Measurements from ENCODE around the gene SPEF1. TPM values are rescaled to one million over a fixed set of nuclear protein-coding genes. Genes with fewer than 3 reads are reported as not detected.

The SPEF1 gene
- total and polyA plus RNA-seq, 10 of the 15 experiments (the other 5 are each of a cell fraction or from before 2014, with no cell fraction given), result 0.12 TPM; not detected in 9

DNA sequence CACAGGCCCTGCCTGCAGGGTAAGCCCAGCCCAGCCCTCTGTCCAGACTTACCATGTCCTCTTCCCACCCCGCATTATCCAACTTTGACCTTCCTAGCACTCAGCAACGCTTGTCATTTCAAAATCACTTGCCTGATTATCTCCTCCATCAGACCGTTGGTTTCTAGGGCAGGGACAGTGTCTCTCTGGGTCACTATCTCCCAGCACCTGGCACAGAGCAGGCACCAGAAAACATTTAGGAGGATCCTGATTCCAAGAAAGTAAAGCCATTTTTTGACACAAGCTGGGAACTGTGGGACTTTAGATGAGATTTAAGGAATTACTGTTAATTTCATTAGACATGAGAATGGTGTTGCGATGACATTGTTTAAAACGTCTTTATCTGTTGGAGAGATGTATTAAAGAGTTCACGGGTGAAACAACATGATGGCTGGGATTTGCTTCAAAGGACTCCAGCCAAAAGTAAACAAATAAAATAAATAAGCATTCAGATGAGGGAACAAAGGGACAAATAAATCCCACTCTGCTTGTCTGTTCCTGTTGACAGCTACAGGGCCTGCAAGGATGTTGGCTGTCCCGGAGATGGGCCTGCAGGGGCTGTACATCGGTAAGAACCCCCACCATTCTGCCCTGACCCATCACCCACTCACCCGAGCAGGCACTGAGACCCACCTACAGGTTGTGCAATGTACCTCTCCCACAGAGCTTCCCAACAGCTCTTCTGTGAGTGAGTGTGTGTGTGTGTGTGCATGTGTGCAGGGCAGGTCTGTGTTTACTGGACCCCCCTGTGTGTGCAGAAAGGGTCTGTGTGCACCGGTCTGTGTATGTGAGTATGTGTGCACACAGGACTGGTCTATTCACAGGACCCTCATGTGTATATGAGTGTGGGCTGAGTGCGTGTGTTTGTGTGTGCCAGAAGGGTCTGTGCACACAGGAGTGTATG is 42.9 kb downstream of the SPEF1 start (continued):
- no peak for TF ChIP-seq BCLAF1 (IDR thresholded peaks at IDR 0.05)
- no peak for TF ChIP-seq NFXL1 (IDR thresholded peaks at IDR 0.05; ENCODE audit: borderline replicate concordance)
- no peak for TF ChIP-seq EGR1 (IDR thresholded peaks at IDR 0.05; ENCODE audit: borderline replicate concordance in 1 of 2, low read depth in 2 of 2, low read length in 2 of 2)
- TF ChIP-seq SREBF2 (IDR thresholded peaks at IDR 0.05; ENCODE audit: low read length), result no peak

DNA sequence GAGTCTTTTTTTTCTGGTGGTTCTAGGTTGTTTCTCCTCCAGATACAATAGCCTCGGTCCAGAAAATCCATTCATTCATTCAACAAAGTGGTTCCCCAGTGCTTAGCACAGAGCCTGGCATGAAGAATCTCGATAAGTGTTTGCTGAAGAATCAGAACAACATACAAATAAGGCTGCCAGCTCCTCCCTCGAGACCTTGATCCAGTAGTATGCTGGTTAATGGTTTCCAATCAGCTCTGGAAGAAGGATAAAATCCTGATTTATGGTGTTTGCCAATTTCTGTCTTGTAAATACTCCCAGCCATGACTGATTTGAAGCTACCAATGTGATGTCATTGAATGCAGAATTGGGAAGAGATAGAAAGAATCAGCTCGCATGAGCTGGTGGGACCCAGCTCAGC is 45.5 kb downstream of the SPEF1 start:
- H3K4me2 ChIP-seq (ENCODE audit: control insufficient read depth, insufficient read depth), result no peak overlapping the region
- no peak for TF ChIP-seq RB1 (IDR thresholded peaks at IDR 0.05; ENCODE audit: borderline replicate concordance)
- no peak for TF ChIP-seq POLR2AphosphoS5 (IDR thresholded peaks at IDR 0.05; ENCODE audit: low read length)
- no peak for TF ChIP-seq SIN3A (IDR thresholded peaks at IDR 0.05; ENCODE audit: low read depth, low read length)
- no peak for TF ChIP-seq CBX5 (IDR thresholded peaks at IDR 0.05; ENCODE audit: low read depth)
- TF ChIP-seq, protein P1, sequence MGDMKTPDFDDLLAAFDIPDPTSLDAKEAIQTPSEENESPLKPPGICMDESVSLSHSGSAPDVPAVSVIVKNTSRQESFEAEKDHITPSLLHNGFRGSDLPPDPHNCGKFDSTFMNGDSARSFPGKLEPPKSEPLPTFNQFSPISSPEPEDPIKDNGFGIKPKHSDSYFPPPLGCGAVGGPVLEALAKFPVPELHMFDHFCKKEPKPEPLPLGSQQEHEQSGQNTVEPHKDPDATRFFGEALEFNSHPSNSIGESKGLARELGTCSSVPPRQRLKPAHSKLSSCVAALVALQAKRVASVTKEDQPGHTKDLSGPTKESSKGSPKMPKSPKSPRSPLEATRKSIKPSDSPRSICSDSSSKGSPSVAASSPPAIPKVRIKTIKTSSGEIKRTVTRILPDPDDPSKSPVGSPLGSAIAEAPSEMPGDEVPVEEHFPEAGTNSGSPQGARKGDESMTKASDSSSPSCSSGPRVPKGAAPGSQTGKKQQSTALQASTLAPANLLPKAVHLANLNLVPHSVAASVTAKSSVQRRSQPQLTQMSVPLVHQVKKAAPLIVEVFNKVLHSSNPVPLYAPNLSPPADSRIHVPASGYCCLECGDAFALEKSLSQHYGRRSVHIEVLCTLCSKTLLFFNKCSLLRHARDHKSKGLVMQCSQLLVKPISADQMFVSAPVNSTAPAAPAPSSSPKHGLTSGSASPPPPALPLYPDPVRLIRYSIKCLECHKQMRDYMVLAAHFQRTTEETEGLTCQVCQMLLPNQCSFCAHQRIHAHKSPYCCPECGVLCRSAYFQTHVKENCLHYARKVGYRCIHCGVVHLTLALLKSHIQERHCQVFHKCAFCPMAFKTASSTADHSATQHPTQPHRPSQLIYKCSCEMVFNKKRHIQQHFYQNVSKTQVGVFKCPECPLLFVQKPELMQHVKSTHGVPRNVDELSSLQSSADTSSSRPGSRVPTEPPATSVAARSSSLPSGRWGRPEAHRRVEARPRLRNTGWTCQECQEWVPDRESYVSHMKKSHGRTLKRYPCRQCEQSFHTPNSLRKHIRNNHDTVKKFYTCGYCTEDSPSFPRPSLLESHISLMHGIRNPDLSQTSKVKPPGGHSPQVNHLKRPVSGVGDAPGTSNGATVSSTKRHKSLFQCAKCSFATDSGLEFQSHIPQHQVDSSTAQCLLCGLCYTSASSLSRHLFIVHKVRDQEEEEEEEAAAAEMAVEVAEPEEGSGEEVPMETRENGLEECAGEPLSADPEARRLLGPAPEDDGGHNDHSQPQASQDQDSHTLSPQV (IDR thresholded peaks at IDR 0.05), result no peak
- H3K9me3 ChIP-seq (replicated peaks; ENCODE audit: control insufficient read depth, insufficient read depth, low read length), result no peaks in the 10 kb centered on the region
- ATAC-seq, result no peak
- in situ Hi-C loops (cut with MboI), result no loop called here
- BruUV-seq (replicated peaks), result no TSS peak
- no peaks in the 10 kb centered on the region for H3K36me3 ChIP-seq (ENCODE audit: control insufficient read depth in 2 of 2, insufficient read depth in 2 of 2, low read length in 1 of 2)
- SMC1A ChIA-PET (ENCODE audit: uncharacterized antibody, unreplicated experiment), result interaction anchor here (0.7 kb wide), 1 partner anchor 25 kb away, joined by 3 read pairs; no protein-coding TSS in a partner anchor
- no peak for FAIRE-seq
- H3K79me2 ChIP-seq (ENCODE audit: control insufficient read depth, insufficient read depth, low read length), result no peaks in the 10 kb centered on the region
- CTCF ChIA-PET, result interaction anchor here (1.0 to 1.9 kb wide), 2 partner anchors 12 to 59 kb away, joined by 4 read pairs; no protein-coding TSS in a partner anchor
- no peaks in the 10 kb centered on the region; a peak in 1 of 4 replicates for H3K27me3 ChIP-seq (replicated peaks in 1 of 2; ENCODE audit: control insufficient read depth in 2 of 2, insufficient read depth in 2 of 2, low read length in 1 of 2)
- H3K4me1 ChIP-seq (ENCODE audit: control insufficient read depth, insufficient read depth, low read length), result no peaks in the 10 kb centered on the region
- no peak overlapping the region for H2AFZ ChIP-seq (ENCODE audit: control insufficient read depth, low read depth, low read length)
- no peaks in the 10 kb centered on the region for H4K20me1 ChIP-seq (ENCODE audit: control insufficient read depth, insufficient read depth)
- 15% methylated on average over 4 of the region's 4 CpGs for WGBS (ENCODE audit: insufficient coverage, insufficient replicate concordance, low lambda C conversion rate, missing lambda C conversion rate)
- no peak overlapping the region for H3K27ac ChIP-seq (ENCODE audit: control insufficient read depth, insufficient read depth)
- intact Hi-C loops (cut with micrococcal nuclease; ENCODE audit: unreplicated experiment), result no loop called here
- RAD21 ChIA-PET (ENCODE audit: unreplicated experiment), result interaction anchor here (0.5 kb wide), 1 partner anchor 272 kb away, joined by 3 read pairs; no protein-coding TSS in a partner anchor
- no peak overlapping the region for H3K9ac ChIP-seq (ENCODE audit: control insufficient read depth, insufficient read depth, low read length)
- POLR2A ChIA-PET, result interaction anchor here (0.5 kb wide), 1 partner anchor 517 kb away, joined by 3 read pairs; no protein-coding TSS in a partner anchor
- no peak overlapping the region for H3K4me3 ChIP-seq
- DNase-seq (ENCODE audit: low read depth, low spot score), result no peak
